ENCODE measurements around the gene SRPRB. TPM values are rescaled to one million over a fixed set of nuclear protein-coding genes. Genes with fewer than 3 reads are reported as not detected.

SRPRB gene
- total RNA-seq, result 10 to 100 TPM; 26.2 to 80.6 TPM

- Mint-ChIP-seq H3K9me3 (no peaks in the 10 kb centered on the region), H3K27ac (peak within 1 kb of the TSS; percentile 88), H3K4me1 (peaks cover 11% of the 10 kb centered on the region), H3K27me3 (no peaks in the 10 kb centered on the region), H3K36me3 (ENCODE audit: low read depth) (peaks cover 50% of the 10 kb centered on the region), H3K4me3 (peak within 1 kb of the TSS; percentile 78)
- ATAC-seq (replicated peaks), result peak; percentile 99
Measured at GRCh38 chr3:133805702-133806475, at the start of gene SRPRB. SRPRB (plus strand) TSS chr3:133805815; CDS start chr3:133805849, 34 bp downstream.

GRCh38 chr3:133756716-133757694 is 48.6 kb upstream of the SRPRB start:
- H3K36me3 Mint-ChIP-seq (ENCODE audit: low read depth), result no peaks in the 10 kb centered on the region
- no peaks in the 10 kb centered on the region for H3K9me3 Mint-ChIP-seq
- H3K27ac Mint-ChIP-seq, result no peak overlapping the region
- ATAC-seq (replicated peaks), result no peak
- no peaks in the 10 kb centered on the region for H3K4me1 Mint-ChIP-seq
- peaks cover 8% of the 10 kb centered on the region for H3K27me3 Mint-ChIP-seq
- no peak overlapping the region for H3K4me3 Mint-ChIP-seq

GRCh38 chr3:133757701-133758567 is 47.7 kb upstream of the SRPRB start:
- peak; percentile 52 for ATAC-seq (replicated peaks)
- Mint-ChIP-seq H3K4me1 (no peaks in the 10 kb centered on the region), H3K9me3 (no peaks in the 10 kb centered on the region), H3K27ac (no peak overlapping the region), H3K4me3 (no peak overlapping the region), H3K27me3 (peaks cover 8% of the 10 kb centered on the region), H3K36me3 (ENCODE audit: low read depth) (no peaks in the 10 kb centered on the region)

- Mint-ChIP-seq H3K4me1 (no peaks in the 10 kb centered on the region), H3K36me3 (ENCODE audit: low read depth) (no peaks in the 10 kb centered on the region), H3K27me3 (peaks cover 8% of the 10 kb centered on the region), H3K4me3 (no peak overlapping the region), H3K27ac (no peak overlapping the region), H3K9me3 (no peaks in the 10 kb centered on the region)
- ATAC-seq (replicated peaks), result no peak
Measured at GRCh38 chr3:133758568-133758928, 47.1 kb upstream of the SRPRB start.

GRCh38 chr3:133758964-133759739 is 46.5 kb upstream of the SRPRB start:
- peaks cover 11% of the 10 kb centered on the region for H3K27me3 Mint-ChIP-seq

GRCh38 chr3:133759740-133760305 is 45.8 kb upstream of the SRPRB start:
- Mint-ChIP-seq H3K9me3 (no peaks in the 10 kb centered on the region), H3K36me3 (ENCODE audit: low read depth) (no peaks in the 10 kb centered on the region), H3K27ac (no peak overlapping the region), H3K4me3 (no peak overlapping the region), H3K27me3 (peaks cover 11% of the 10 kb centered on the region), H3K4me1 (no peaks in the 10 kb centered on the region)
- ATAC-seq (replicated peaks), result no peak

More at GRCh38 chr3:133758964-133759739, 46.5 kb upstream of the SRPRB start:
- Mint-ChIP-seq H3K36me3 (ENCODE audit: low read depth) (no peaks in the 10 kb centered on the region), H3K27ac (no peak overlapping the region), H3K4me1 (no peaks in the 10 kb centered on the region), H3K9me3 (no peaks in the 10 kb centered on the region), H3K4me3 (no peak overlapping the region)
- ATAC-seq (replicated peaks), result no peak

- peaks cover 11% of the 10 kb centered on the region for H3K27me3 Mint-ChIP-seq
- H3K36me3 Mint-ChIP-seq (ENCODE audit: low read depth), result no peaks in the 10 kb centered on the region
- no peaks in the 10 kb centered on the region for H3K4me1 Mint-ChIP-seq
- no peak overlapping the region for H3K4me3 Mint-ChIP-seq
- H3K27ac Mint-ChIP-seq, result no peak overlapping the region
- no peaks in the 10 kb centered on the region for H3K9me3 Mint-ChIP-seq
- ATAC-seq (replicated peaks), result no peak
Measured at GRCh38 chr3:133760916-133761315, 44.7 kb upstream of the SRPRB start.

- Mint-ChIP-seq H3K36me3 (ENCODE audit: low read depth) (no peaks in the 10 kb centered on the region), H3K4me3 (no peak overlapping the region), H3K4me1 (no peaks in the 10 kb centered on the region), H3K9me3 (no peaks in the 10 kb centered on the region), H3K27me3 (peaks cover 14% of the 10 kb centered on the region), H3K27ac (no peak overlapping the region)
- ATAC-seq (replicated peaks), result no peak
Measured at GRCh38 chr3:133761605-133762484, 43.8 kb upstream of the SRPRB start.

- peaks cover 10% of the 10 kb centered on the region for H3K27me3 Mint-ChIP-seq
- no peak overlapping the region for H3K27ac Mint-ChIP-seq
- no peaks in the 10 kb centered on the region for H3K4me1 Mint-ChIP-seq
- no peak for ATAC-seq (replicated peaks)
- H3K36me3 Mint-ChIP-seq (ENCODE audit: low read depth), result no peaks in the 10 kb centered on the region
- no peaks in the 10 kb centered on the region for H3K9me3 Mint-ChIP-seq
- no peak overlapping the region for H3K4me3 Mint-ChIP-seq
Measured at GRCh38 chr3:133762539-133762938, 43.1 kb upstream of the SRPRB start.

- Mint-ChIP-seq H3K4me3 (no peak overlapping the region), H3K9me3 (no peaks in the 10 kb centered on the region), H3K27me3 (peaks cover 8% of the 10 kb centered on the region), H3K4me1 (no peaks in the 10 kb centered on the region), H3K36me3 (ENCODE audit: low read depth) (no peaks in the 10 kb centered on the region), H3K27ac (no peak overlapping the region)
- no peak for ATAC-seq (replicated peaks)
Measured at GRCh38 chr3:133763797-133764683, 41.6 kb upstream of the SRPRB start.

GRCh38 chr3:133765256-133765655 is 40.4 kb upstream of the SRPRB start:
- no peaks in the 10 kb centered on the region for H3K9me3 Mint-ChIP-seq
- no peak overlapping the region for H3K4me3 Mint-ChIP-seq
- H3K27me3 Mint-ChIP-seq, result peaks cover 7% of the 10 kb centered on the region
- ATAC-seq (replicated peaks), result no peak
- no peaks in the 10 kb centered on the region for H3K4me1 Mint-ChIP-seq
- no peaks in the 10 kb centered on the region for H3K36me3 Mint-ChIP-seq (ENCODE audit: low read depth)
- no peak overlapping the region for H3K27ac Mint-ChIP-seq

GRCh38 chr3:133767607-133768006 is 38.0 kb upstream of the SRPRB start:
- no peaks in the 10 kb centered on the region for H3K9me3 Mint-ChIP-seq
- H3K27me3 Mint-ChIP-seq, result peaks cover 7% of the 10 kb centered on the region
- H3K4me1 Mint-ChIP-seq, result no peaks in the 10 kb centered on the region
- ATAC-seq (replicated peaks), result no peak
- H3K27ac Mint-ChIP-seq, result no peak overlapping the region
- H3K4me3 Mint-ChIP-seq, result no peak overlapping the region
- H3K36me3 Mint-ChIP-seq (ENCODE audit: low read depth), result no peaks in the 10 kb centered on the region

Measured in activated T-helper 17 cell treated with anti-CD3 and anti-CD28 coated beads, Interleukin-2, amount 50 U/mL, for 72 hours (primary cell).